Astrocyte (in vitro differentiated cells and primary cell): ENCODE measurements around the gene LCE5A. TPM values are rescaled to one million over a fixed set of nuclear protein-coding genes. Genes with fewer than 3 reads are reported as not detected.
"Not testable (repeated sequence)": the region's sequence is repeated elsewhere in the genome, so short reads cannot be mapped to it uniquely, and the experiment has no call there.

Source experiments
- DNase-seq: peaks from one replicate; pipeline ENCODE4 v3.0.0-alpha.2; 2010; ENCODE audit warnings: low read depth
- FAIRE-seq: peaks from 2 replicates; lab custom pipeline; 2011; peaks lifted over from hg19 to GRCh38; lab: Jason Lieb, UNC
- H2AFZ ChIP-seq: 2 replicates; pipeline ENCODE4 v1.6.0; 2012; ENCODE audit warnings: low read depth, low read length, inconsistent platforms
- H3K27ac ChIP-seq: 2 replicates; pipeline ENCODE4 v1.5.1; 2011; ENCODE audit warnings: low read depth, low read length, inconsistent platforms
- H3K27me3 ChIP-seq: 2 replicates; pipeline ENCODE4 v1.6.0; 2011; ENCODE audit warnings: low read length, inconsistent platforms; ENCODE audit not compliant: insufficient read depth
- H3K36me3 ChIP-seq: 2 replicates; pipeline ENCODE4 v1.5.1; 2011; ENCODE audit warnings: low read length, inconsistent platforms; ENCODE audit not compliant: insufficient read depth
- H3K4me1 ChIP-seq: 2 replicates; pipeline ENCODE4 v1.5.1; 2011; ENCODE audit warnings: low read length, inconsistent platforms; ENCODE audit not compliant: insufficient read depth
- H3K4me2 ChIP-seq: 2 replicates; pipeline ENCODE4 v1.6.0; 2012; ENCODE audit warnings: low read length, inconsistent platforms
- H3K4me3 ChIP-seq: 2 replicates; pipeline ENCODE4 v1.5.1; 2011; ENCODE audit warnings: low read depth, mild to moderate bottlenecking, low read length, inconsistent platforms; ENCODE audit not compliant: insufficient read depth
- H3K79me2 ChIP-seq: 2 replicates; pipeline ENCODE4 v1.6.0; 2012; ENCODE audit warnings: mild to moderate bottlenecking, low read length, inconsistent platforms; ENCODE audit not compliant: insufficient read depth
- H3K9ac ChIP-seq: 2 replicates; pipeline ENCODE4 v1.6.0; 2012; ENCODE audit warnings: mild to moderate bottlenecking, low read length, inconsistent platforms
- H3K9me3 ChIP-seq: 2 replicates; pipeline ENCODE4 v1.5.1; 2012; ENCODE audit warnings: low read depth, mild to moderate bottlenecking, low read length, inconsistent platforms; ENCODE audit not compliant: insufficient read depth
- H4K20me1 ChIP-seq: 2 replicates; pipeline ENCODE4 v1.6.0; 2012; ENCODE audit warnings: low read length, inconsistent platforms; ENCODE audit not compliant: insufficient read depth
- H3K27ac Mint-ChIP-seq: one replicate; pipeline ENCODE4 v1.8.0; 2021; ENCODE audit warnings: mild to moderate bottlenecking, mixed read lengths; ENCODE audit not compliant: unreplicated experiment
- H3K27me3 Mint-ChIP-seq: one replicate; pipeline ENCODE4 v1.8.0; 2021; ENCODE audit warnings: low read depth, mixed read lengths; ENCODE audit not compliant: unreplicated experiment
- H3K36me3 Mint-ChIP-seq: one replicate; pipeline ENCODE4 v1.8.0; 2021; ENCODE audit warnings: low read depth, mixed read lengths; ENCODE audit not compliant: unreplicated experiment
- H3K4me1 Mint-ChIP-seq: one replicate; pipeline ENCODE4 v1.8.0; 2021; ENCODE audit warnings: low read depth, mixed read lengths; ENCODE audit not compliant: unreplicated experiment
- H3K4me3 Mint-ChIP-seq: one replicate; pipeline ENCODE4 v1.8.0; 2021; ENCODE audit warnings: mild to moderate bottlenecking, moderate library complexity, mixed read lengths; ENCODE audit not compliant: unreplicated experiment
- H3K9me3 Mint-ChIP-seq: one replicate; pipeline ENCODE4 v1.8.0; 2021; ENCODE audit warnings: mild to moderate bottlenecking, mixed read lengths; ENCODE audit not compliant: unreplicated experiment
- EZH2 ChIP-seq: IDR thresholded peaks from 2 replicates; pipeline ENCODE4 v1.6.1; 2012; ENCODE audit warnings: mild to moderate bottlenecking, low read length, inconsistent platforms; ENCODE audit not compliant: insufficient read depth
- total RNA-seq: library from RNA; stranded (reverse); gene quantifications from 2 replicates; pipeline ENCODE4 v1.2.1, GENCODE V29; 2021
- TF ChIP-seq, protein P1 (sequence below): IDR thresholded peaks from 2 replicates; pipeline ENCODE4 v1.5.1; 2011; ENCODE audit warnings: low read depth, mild to moderate bottlenecking, inconsistent platforms, low read length, moderate library complexity; ENCODE audit not compliant: insufficient read depth

LCE5A gene
- total RNA-seq, 1 donor from 2014 or later = not detected

DNA sequence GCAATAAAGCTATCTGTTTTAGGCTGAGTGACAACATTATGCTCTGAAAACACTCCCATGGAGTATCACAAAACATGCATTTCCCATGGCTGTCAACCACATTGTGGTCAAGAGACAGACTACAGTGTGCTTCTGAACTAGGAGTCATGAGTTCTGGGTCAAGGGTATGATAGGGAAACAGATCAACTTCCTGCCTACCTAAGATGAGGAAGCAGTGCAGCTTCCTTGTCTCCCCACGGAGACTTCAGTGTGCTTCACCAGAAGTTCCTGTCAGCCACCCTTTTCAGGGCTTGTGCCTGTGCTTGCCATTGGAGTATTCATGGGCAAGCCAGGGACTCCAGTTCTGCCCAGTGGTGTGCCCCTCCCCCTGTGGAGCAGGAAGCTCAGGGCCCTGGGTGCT is 36.1 kb downstream of the LCE5A start:
- no peak overlapping the region for H3K9ac ChIP-seq
- Mint-ChIP-seq H3K4me3 (no peak overlapping the region), H3K27me3 (peaks cover 3% of the 10 kb centered on the region), H3K27ac (no peak overlapping the region), H3K36me3 (no peaks in the 10 kb centered on the region), H3K9me3 (peaks cover 4% of the 10 kb centered on the region), H3K4me1 (no peaks in the 10 kb centered on the region)
- DNase-seq (no peak), FAIRE-seq (no peak)
- no peaks in the 10 kb centered on the region for H3K27me3 ChIP-seq
- no peaks in the 10 kb centered on the region for H4K20me1 ChIP-seq
- TF ChIP-seq, protein P1, sequence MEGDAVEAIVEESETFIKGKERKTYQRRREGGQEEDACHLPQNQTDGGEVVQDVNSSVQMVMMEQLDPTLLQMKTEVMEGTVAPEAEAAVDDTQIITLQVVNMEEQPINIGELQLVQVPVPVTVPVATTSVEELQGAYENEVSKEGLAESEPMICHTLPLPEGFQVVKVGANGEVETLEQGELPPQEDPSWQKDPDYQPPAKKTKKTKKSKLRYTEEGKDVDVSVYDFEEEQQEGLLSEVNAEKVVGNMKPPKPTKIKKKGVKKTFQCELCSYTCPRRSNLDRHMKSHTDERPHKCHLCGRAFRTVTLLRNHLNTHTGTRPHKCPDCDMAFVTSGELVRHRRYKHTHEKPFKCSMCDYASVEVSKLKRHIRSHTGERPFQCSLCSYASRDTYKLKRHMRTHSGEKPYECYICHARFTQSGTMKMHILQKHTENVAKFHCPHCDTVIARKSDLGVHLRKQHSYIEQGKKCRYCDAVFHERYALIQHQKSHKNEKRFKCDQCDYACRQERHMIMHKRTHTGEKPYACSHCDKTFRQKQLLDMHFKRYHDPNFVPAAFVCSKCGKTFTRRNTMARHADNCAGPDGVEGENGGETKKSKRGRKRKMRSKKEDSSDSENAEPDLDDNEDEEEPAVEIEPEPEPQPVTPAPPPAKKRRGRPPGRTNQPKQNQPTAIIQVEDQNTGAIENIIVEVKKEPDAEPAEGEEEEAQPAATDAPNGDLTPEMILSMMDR = no peak
- no peak for TF ChIP-seq EZH2
- no peaks in the 10 kb centered on the region for H3K4me1 ChIP-seq
- H3K27ac ChIP-seq = no peak overlapping the region
- no peaks in the 10 kb centered on the region for H3K79me2 ChIP-seq
- no peak overlapping the region for H3K4me2 ChIP-seq
- no peak overlapping the region for H3K4me3 ChIP-seq
- H2AFZ ChIP-seq = no peak overlapping the region
- no peaks in the 10 kb centered on the region for H3K36me3 ChIP-seq
- no peaks in the 10 kb centered on the region for H3K9me3 ChIP-seq

DNA sequence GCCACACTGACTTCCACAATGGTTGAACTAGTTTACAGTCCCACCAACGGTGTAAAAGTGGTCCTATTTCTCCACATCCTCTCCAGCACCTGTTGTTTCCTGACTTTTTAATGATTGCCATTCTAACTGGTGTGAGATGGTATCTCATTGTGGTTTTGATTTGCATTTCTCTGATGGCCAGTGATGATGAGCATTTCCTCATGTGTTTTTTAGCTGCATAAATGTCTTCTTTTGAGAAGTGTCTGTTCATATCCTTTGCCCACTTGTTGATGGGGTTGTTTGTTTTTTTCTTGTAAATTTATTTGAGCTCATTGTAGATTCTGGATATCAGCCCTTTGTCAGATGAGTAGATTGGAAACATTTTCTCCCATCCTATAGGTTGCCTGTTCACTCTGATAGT is 37.8 kb downstream of the LCE5A start:
- not testable (repeated sequence) for H3K9me3 Mint-ChIP-seq, H3K36me3 ChIP-seq, H3K4me3 ChIP-seq, H4K20me1 ChIP-seq, H3K36me3 Mint-ChIP-seq, H3K27ac ChIP-seq, FAIRE-seq, H3K9me3 ChIP-seq, H2AFZ ChIP-seq, H3K4me3 Mint-ChIP-seq, H3K79me2 ChIP-seq, H3K27ac Mint-ChIP-seq, H3K27me3 ChIP-seq, H3K4me1 ChIP-seq, H3K4me2 ChIP-seq, H3K9ac ChIP-seq, H3K4me1 Mint-ChIP-seq, DNase-seq, H3K27me3 Mint-ChIP-seq

Other genes with a start within 250 kb of the LCE5A start
- 2.8 and 4.4 TPM in 2 replicates for gene FLG, start 185.6 kb upstream of the LCE5A start, total RNA-seq
- gene FLG2, start 150.8 kb upstream of the LCE5A start, total RNA-seq = not detected in 2 replicates
- not detected in 2 replicates for gene CRNN, start 96.5 kb upstream of the LCE5A start, total RNA-seq
- not detected in 2 replicates for gene CRCT1, start 3.7 kb downstream of the LCE5A start, total RNA-seq
- gene LCE3E, start 56.0 kb downstream of the LCE5A start, total RNA-seq = not detected in 2 replicates
- not detected in 2 replicates for gene LCE3D, start 69.7 kb downstream of the LCE5A start, total RNA-seq
- not detected in 2 replicates for gene LCE3C, start 89.4 kb downstream of the LCE5A start, total RNA-seq
- gene LCE3B, start 103.0 kb downstream of the LCE5A start, total RNA-seq = not detected in 2 replicates
- gene LCE3A, start 112.3 kb downstream of the LCE5A start, total RNA-seq = not detected in 2 replicates
- gene LCE2D, start 152.6 kb downstream of the LCE5A start, total RNA-seq = not detected in 2 replicates
- not detected in 2 replicates for gene LCE2C, start 164.5 kb downstream of the LCE5A start, total RNA-seq
- gene LCE2B, start 175.3 kb downstream of the LCE5A start, total RNA-seq = not detected in 2 replicates
- gene LCE2A, start 187.5 kb downstream of the LCE5A start, total RNA-seq = not detected in 2 replicates
- gene LCE4A, start 197.4 kb downstream of the LCE5A start, total RNA-seq = not detected in 2 replicates
- gene KPRP, start 247.2 kb downstream of the LCE5A start, total RNA-seq = not detected in 2 replicates